HG02973 (cell line): Measurements from ENCODE around the gene C1orf21.

Source experiments
- ATAC-seq: cut with Tn5 transposase; IDR thresholded peaks from one replicate; pipeline ENCODE4 v1.9.1; 2021; ENCODE audit warnings: moderate library complexity; ENCODE audit not compliant: unreplicated experiment

C1orf21 gene

GRCh38 chr1:184621260-184621659 lies 234.4 kb downstream of the C1orf21 start:
- no peak for ATAC-seq

DNA sequence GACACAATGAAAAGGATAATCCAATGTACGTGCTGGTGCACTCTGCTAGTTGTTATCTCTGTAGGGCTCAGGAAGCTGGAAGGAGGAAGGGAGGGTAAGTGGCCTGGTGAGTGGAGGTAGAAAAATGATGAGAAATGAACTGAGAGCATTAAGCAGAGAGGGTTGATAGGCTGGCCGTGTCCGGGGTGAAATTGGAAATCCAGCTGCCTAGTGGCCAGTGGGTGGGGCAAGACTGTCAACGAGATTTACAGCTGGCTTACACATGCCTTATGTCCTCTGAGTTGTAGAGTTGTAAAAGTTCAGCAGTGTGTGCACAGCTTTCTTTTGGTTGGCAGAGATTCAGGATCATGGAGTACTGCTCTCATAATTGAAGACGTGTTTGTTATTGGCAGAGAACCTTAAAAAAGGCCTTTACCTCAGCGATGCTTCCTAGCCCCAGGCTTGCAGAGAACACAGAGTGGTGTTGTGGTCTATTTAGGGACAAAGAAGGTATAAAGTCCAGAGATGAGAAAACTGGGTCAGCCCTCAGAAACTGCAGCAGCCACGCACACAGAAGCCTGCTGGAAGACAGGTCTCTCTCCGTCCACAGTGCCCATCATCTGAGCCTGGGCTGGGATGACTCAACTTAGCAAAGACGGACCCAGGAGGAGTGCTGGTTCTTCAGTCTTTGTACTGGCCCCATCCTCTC lies 235.5 kb downstream of the C1orf21 start:
- no peak for ATAC-seq

GRCh38 chr1:184623404-184623803 lies 236.6 kb downstream of the C1orf21 start:
- no peak for ATAC-seq

GRCh38 chr1:184624051-184624450 lies 237.2 kb downstream of the C1orf21 start:
- no peak for ATAC-seq

GRCh38 chr1:184624626-184625025 lies 237.8 kb downstream of the C1orf21 start:
- no peak for ATAC-seq

DNA sequence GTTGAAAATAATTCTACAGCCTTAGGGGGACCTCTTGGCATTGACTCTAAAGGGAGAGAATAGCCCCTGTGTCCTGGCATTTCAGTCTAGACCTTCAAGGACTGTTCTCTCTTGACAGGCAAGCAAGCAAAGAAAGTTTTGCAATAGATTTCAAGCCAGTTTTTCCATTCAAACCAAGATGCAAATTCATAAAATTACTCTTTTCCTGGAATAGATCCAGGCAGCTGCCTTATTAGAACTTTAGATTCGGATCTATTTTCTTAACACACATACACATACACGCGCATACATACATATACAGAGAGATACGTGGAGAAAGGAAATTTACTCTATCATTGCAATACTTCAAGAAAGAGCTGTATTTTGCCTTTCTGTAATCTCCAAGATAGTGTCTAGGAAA lies 238.4 kb downstream of the C1orf21 start:
- no peak for ATAC-seq

DNA sequence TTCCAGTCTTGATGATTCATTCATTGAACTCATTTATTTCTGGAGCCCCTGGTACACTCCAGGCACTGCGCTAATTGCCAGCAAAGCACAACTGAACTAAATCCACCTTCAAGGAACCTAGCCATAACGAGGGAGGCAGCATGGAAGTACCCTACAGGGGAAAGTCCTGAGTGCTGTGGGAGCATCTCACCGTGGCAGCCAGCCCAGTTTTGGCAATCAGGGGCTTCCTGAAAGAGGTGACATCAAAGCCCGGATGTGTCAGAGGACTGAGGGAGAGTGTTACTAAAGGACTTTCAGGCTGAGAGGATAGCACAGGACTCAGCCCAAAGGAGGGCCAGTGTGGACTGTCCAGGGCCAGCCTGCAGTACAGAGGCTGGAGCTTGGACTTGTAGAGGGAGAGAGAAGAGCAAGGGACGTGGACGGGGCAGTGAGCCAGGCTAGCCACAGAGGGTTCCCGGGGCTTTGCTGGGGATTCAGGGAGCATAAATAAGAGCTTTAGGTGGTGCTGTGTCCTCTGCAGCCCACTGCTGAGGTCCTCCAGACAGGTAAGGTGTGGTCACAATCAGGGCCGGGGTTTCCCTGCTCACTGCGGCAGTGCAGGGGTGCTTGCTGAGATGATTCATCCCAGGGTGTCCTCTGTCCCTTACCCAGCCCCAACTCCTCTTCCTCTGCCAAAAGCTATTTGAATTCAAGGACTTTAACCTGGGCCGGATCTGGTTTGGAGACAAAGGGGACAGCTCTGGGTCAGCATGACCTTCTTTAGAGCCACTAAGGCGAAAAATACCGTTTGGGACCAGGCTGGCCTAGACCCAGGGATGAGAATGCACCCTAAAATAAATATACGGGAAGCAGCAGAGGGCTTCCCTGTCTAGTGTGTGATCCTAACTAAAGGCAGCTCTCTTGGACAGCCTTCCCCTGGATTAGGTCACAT lies 239.5 kb downstream of the C1orf21 start:
- ATAC-seq: no peak

DNA sequence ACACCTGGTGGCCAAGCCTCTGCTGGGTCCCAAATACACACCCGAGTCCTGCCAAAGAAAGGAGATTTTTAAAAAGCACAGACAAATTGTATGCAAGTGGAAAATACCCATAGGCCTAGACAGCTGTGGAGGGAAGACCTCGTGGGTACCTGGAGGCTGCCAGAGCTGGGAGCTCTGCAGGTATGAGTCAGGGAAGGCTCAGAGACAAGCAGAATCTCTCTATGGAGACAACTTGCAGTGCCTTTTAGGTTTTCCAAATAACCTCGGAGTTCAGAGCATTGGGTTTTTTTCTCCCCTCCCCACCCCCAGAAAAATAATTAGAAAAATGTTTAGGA lies 240.1 kb downstream of the C1orf21 start:
- ATAC-seq: no peak

DNA sequence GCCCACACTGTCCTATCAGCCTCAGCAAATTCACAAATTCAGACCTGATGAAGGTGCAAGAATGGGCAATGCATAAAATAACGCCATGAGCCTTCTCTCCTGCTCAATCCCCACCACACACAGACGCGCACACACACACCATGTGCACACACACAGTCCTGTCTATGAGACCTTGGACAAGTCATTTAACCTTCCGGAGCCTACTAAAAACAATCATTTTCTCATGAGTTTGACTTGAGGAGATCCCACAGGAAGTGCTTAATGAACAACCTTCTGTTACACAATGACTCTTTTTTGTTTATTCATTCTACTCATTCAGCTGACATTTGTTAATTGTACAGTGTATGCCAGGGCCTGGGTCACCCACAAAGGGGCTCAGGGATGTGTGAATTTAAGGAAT lies 242.4 kb downstream of the C1orf21 start:
- no peak for ATAC-seq

DNA sequence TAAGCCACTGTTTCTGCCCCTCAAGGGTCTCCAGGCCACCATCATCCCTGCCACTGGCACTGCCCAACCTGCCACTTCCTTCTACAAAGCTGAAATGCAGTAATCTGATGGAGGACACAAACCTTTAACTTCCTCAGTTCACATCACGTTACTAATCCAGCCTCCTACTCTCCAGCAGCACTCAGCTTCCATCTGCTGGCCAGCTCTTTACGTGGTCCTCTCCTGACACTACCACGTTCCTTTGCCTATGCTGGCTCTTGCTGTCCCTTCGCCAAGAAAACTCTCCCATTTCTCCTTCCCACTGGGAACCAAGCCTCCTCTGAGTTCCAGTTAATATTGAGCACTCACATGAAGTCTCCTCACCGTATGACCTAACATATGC lies 243.8 kb downstream of the C1orf21 start:
- ATAC-seq: no peak

- ATAC-seq: no peak
These were observed 245.8 kb downstream of the C1orf21 start for GRCh38 chr1:184632415-184633175.

- ATAC-seq: no peak
These were observed 247.0 kb downstream of the C1orf21 start for GRCh38 chr1:184633785-184634184.

GRCh38 chr1:184634296-184634695 lies 247.5 kb downstream of the C1orf21 start:
- ATAC-seq: no peak

DNA sequence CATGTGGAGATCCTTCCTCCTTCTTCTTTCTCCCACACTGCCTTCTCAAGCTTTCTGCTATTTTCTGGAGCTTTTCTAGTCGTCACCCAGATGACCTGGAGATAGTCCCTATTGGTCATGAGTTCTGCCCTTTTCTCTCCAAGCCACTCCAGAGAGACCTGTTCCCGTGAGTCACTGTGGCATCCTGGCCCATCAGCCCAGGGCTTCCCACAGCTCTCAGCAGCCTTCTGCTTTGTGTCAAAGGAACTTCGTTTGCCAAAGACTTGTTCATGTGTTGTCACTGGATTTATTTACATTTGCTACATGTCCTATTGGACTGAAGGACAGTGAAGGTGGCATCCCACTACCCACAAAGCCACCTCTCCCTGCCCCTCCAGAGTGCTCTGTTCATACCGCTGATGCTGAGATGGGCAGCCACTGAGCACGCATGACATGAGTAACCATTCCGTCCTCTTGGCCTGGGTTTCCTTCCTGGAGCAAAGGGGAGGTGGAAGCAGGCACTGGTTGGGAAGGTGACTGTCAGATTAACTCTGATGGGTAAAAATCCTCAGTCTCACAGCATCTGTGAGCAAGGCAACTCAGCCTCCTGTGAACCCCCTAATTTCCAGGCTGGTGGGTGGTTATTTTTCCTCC lies 248.6 kb downstream of the C1orf21 start:
- ATAC-seq: no peak

DNA sequence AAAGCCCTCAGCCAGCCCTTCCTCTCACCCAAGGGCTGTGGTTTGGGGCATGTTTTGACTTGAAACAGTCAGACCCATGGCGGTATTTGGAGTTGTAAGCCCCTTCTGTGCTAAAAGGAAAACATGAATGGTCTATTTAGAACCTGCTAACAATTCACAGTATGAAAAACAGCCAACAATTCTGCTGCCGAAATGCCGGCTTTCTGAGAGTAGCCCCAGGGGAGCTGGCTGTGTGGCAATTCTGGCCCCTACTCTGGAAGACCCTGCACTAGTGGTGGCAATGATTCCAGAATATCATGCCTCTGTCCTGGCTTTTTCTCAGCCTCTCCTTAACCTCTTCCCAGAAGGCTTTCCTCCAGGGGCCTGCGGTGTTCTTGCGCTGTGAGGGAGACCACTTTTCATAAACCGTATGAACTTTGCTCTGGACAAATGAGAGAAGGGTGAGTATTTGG lies 249.2 kb downstream of the C1orf21 start:
- ATAC-seq: no peak

GRCh38 chr1:184637664-184638240 lies 250.9 kb downstream of the C1orf21 start:
- no peak for ATAC-seq

DNA sequence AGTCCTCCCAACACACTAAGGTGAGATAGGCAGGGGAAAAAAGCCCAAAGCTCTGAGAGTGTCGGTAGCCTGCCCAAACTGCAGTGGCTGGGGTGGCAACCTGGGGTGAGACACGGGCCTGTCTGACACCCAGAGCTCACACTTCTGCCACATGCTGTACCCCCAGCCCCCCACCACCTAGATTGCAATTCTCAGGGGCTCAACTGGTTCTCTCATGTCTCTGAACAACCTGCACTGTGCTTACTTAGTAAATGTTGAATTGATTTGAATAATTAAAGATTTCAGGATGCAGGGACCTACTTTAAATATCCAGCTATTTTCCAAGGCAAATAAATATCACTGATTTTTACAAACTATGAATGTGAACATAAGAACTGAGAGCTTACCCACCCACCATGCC lies 252.4 kb downstream of the C1orf21 start:
- ATAC-seq: no peak

GRCh38 chr1:184640505-184640904 lies 253.7 kb downstream of the C1orf21 start:
- no peak for ATAC-seq

GRCh38 chr1:184641894-184642293 lies 255.1 kb downstream of the C1orf21 start:
- no peak for ATAC-seq

DNA sequence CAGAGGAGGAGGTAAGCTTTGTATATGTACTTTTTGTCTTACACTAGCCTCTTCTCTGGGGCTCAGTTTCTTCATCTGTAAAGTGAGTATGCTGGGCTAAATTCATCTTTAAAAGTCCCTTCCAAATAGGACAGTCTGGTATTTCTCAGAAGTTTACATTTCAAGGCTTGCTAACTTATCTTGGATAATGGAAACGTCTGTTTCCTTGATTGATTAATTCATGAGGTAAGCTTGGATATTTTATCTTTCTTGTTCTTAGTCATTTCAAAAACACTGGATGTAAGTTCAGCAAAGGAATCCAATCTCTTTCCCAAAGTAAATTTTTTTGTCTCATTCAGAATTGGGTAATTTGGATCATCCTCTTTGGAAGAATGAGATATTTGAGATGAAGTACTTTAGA lies 256.8 kb downstream of the C1orf21 start:
- ATAC-seq: no peak

DNA sequence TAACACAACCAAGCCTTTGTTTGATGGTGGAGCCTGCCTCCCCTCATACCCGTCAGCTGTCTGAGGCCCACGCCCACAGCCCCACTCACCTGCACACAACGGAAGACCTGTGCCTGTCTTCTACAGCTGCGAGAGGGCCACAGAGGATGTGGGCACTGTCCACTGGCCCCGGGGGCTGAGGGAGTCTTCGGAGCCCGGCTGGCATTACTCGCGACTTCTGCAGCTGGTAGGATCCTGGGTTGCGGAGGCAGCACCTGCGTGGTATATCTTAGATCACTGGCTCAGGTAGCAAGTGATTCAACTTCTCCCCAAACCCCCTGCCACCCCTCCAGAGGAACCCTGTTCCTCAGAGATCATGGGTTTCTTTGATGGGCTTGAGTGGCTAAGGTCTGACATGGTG lies 257.9 kb downstream of the C1orf21 start:
- no peak for ATAC-seq
